ENCODE results near the gene DPP6. TPM values are rescaled to one million over a fixed set of nuclear protein-coding genes. Genes with fewer than 3 reads are reported as not detected.

The DPP6 gene
- total and polyA plus RNA-seq, 9 of the 15 experiments (the other 6 are each of a cell fraction or from before 2014, with no cell fraction given) = not detected

- no peak for DNase-seq (ENCODE audit: extremely low read depth in 1 of 4, low spot score in 3 of 4)
- WGBS (ENCODE audit: insufficient coverage, low coverage, missing lambda C conversion rate) = 2% methylated on average over 4 of the region's 4 CpGs
- no peak for ATAC-seq
- Histone ChIP-seq H2AFZ (ENCODE audit: low read depth, low read length) (no peak overlapping the region), H3K36me3 (ENCODE audit: control insufficient read depth, insufficient read depth, low read length) (no peaks in the 10 kb centered on the region), H3K4me2 (ENCODE audit: insufficient read depth, low read length) (no peak overlapping the region), H3K4me1 (replicated peaks in 1 of 2; ENCODE audit: control insufficient read depth in 2 of 2, insufficient read depth in 2 of 2, low read length in 2 of 2) (no peaks in the 10 kb centered on the region), H3K27me3 (ENCODE audit: control insufficient read depth in 2 of 2, insufficient read depth in 2 of 2, low read length in 2 of 2) (peaks cover 17 to 19% of the 10 kb centered on the region in 2 experiments), H3K9me1 (ENCODE audit: control insufficient read depth, insufficient read depth, low read length) (peaks cover 1% of the 10 kb centered on the region), H4K20me1 (replicated peaks; ENCODE audit: control insufficient read depth, insufficient read depth, low read length) (no peaks in the 10 kb centered on the region), H3K9me3 (replicated peaks; ENCODE audit: control insufficient read depth, insufficient read depth, low read depth, low read length) (no peaks in the 10 kb centered on the region), H3K27ac (ENCODE audit: extremely low read depth, low read depth, low read length) (no peak overlapping the region), H3K4me3 (no peak overlapping the region), H3K9ac (ENCODE audit: insufficient read depth in 1 of 2, low read depth in 2 of 2, low read length in 2 of 2) (no peak overlapping the region), H3K79me2 (ENCODE audit: control insufficient read depth, insufficient read depth, low read length) (no peaks in the 10 kb centered on the region)
- ChIA-PET POLR2A (interaction anchor here (0.7 to 0.8 kb wide), 2 partner anchors 9 to 25 kb away, joined by 3 read pairs; no protein-coding TSS in a partner anchor), CTCF (ENCODE audit: low intra/inter-chr PET ratio) (no interaction called here)
- intact Hi-C loops (cut with micrococcal nuclease) = loop anchor here (10.0 kb wide), 2 partner anchors 56 to 266 kb away; no protein-coding TSS in a partner anchor
- in situ Hi-C loops (cut with MboI) = loop anchor here (5.0 kb wide), 1 partner anchor 98 kb away; no protein-coding TSS in a partner anchor
- no TSS peak for BruUV-seq (replicated peaks)
- TF ChIP-seq ZNF57 (CRISPR knock-in tag; IDR thresholded peaks at IDR 0.05) = no peak
- TF ChIP-seq POLR3G (IDR thresholded peaks at IDR 0.05; ENCODE audit: extremely low read depth, insufficient read length, insufficient replicate concordance) = no peak
- no peak for TF ChIP-seq FIP1L1 (IDR thresholded peaks at IDR 0.05; ENCODE audit: low read depth, low read length, poor library complexity, severe bottlenecking)
- TF ChIP-seq FOXO4 (CRISPR knock-in tag; IDR thresholded peaks at IDR 0.05) = no peak
- TF ChIP-seq TGIF2 (CRISPR knock-in tag; IDR thresholded peaks at IDR 0.05) = no peak
- no peak for TF ChIP-seq ZNF121 (CRISPR knock-in tag; conservative IDR thresholded peaks at IDR 0.05)
- no peak for TF ChIP-seq KLF1 (tag; IDR thresholded peaks at IDR 0.05)
- TF ChIP-seq VEZF1 (CRISPR knock-in tag; IDR thresholded peaks at IDR 0.05) = no peak
- TF ChIP-seq TEAD4 (IDR thresholded peaks at IDR 0.05; ENCODE audit: low read length) = no peak
- TF ChIP-seq TEAD4 (CRISPR knock-in tag; IDR thresholded peaks at IDR 0.05; ENCODE audit: borderline replicate concordance) = no peak
- FAIRE-seq = no peak
Observed at GRCh38 chr7:154519229-154519628, 467.0 kb downstream of the DPP6 start.
